ENCODE data around the gene OR10G3. TPM values are rescaled to one million over a fixed set of nuclear protein-coding genes. Genes with fewer than 3 reads are reported as not detected.
"Not testable (repeated sequence)": the region's sequence is repeated elsewhere in the genome, so short reads cannot be mapped to it uniquely, and the experiment has no call there.

OR10G3 gene
- total RNA-seq: not detected

GRCh38 chr14:21579976-21580375 lies at the start of gene OR10G3:
TSS of gene OR10G3 (minus strand) at chr14:21580076. CDS start at chr14:21570744, 9,332 bp downstream.
- 91% methylated on average over 2 of the region's 2 CpGs for WGBS
- H3K27me3 ChIP-seq: peaks cover 5% of the 10 kb centered on the region
- no peak for DNase-seq (ENCODE audit: low spot score in 2 of 2)
- no peaks in the 10 kb centered on the region for H3K4me1 ChIP-seq
- H3K4me3 ChIP-seq: no peak within 1 kb of the TSS
- no peaks in the 10 kb centered on the region for H3K9me3 ChIP-seq
- H3K36me3 ChIP-seq: no peaks in the 10 kb centered on the region
- TF ChIP-seq EP300 (IDR thresholded peaks at IDR 0.05): no peak
- no peak for TF ChIP-seq POLR2A (IDR thresholded peaks at IDR 0.05)
- TF ChIP-seq CTCF (IDR thresholded peaks at IDR 0.05): no peak
- TF ChIP-seq POLR2AphosphoS5 (IDR thresholded peaks at IDR 0.05): no peak
- H3K27ac ChIP-seq: no peak within 1 kb of the TSS

- Histone ChIP-seq H3K4me3 (no peak overlapping the region), H3K36me3 (no peaks in the 10 kb centered on the region)
- WGBS: 56% methylated on average over 3 of the region's 3 CpGs
Measured at GRCh38 chr14:21626491-21627230, 46.8 kb upstream of the OR10G3 start.

GRCh38 chr14:21617614-21618013 lies 37.7 kb upstream of the OR10G3 start:
- no peak for DNase-seq (ENCODE audit: low spot score in 2 of 2)
- Histone ChIP-seq H3K9me3 (no peaks in the 10 kb centered on the region), H3K36me3 (no peaks in the 10 kb centered on the region), H3K27me3 (peaks cover 6% of the 10 kb centered on the region), H3K4me3 (no peak overlapping the region), H3K27ac (no peak overlapping the region), H3K4me1 (no peaks in the 10 kb centered on the region)
- WGBS: 72% methylated on average over 8 of the region's 8 CpGs
- TF ChIP-seq CTCF (IDR thresholded peaks at IDR 0.05) (no peak), POLR2A (IDR thresholded peaks at IDR 0.05) (no peak), POLR2AphosphoS5 (IDR thresholded peaks at IDR 0.05) (no peak), EP300 (IDR thresholded peaks at IDR 0.05) (no peak)

More at GRCh38 chr14:21626491-21627230, 46.8 kb upstream of the OR10G3 start:
- Histone ChIP-seq H3K9me3 (no peaks in the 10 kb centered on the region), H3K27ac (no peak overlapping the region), H3K4me1 (no peaks in the 10 kb centered on the region), H3K27me3 (no peaks in the 10 kb centered on the region)
- no peak for TF ChIP-seq CTCF (IDR thresholded peaks at IDR 0.05)
- no peak for TF ChIP-seq POLR2AphosphoS5 (IDR thresholded peaks at IDR 0.05)
- TF ChIP-seq POLR2A (IDR thresholded peaks at IDR 0.05): no peak
- TF ChIP-seq EP300 (IDR thresholded peaks at IDR 0.05): no peak
- no peak for DNase-seq (ENCODE audit: low spot score in 2 of 2)

- no peak overlapping the region for H3K27ac ChIP-seq
- H3K36me3 ChIP-seq: no peaks in the 10 kb centered on the region
- TF ChIP-seq POLR2AphosphoS5 (IDR thresholded peaks at IDR 0.05) (no peak), EP300 (IDR thresholded peaks at IDR 0.05) (no peak), POLR2A (IDR thresholded peaks at IDR 0.05) (no peak), CTCF (IDR thresholded peaks at IDR 0.05) (no peak)
- no peak for DNase-seq (ENCODE audit: low spot score in 2 of 2)
- WGBS: 17% methylated on average over 1 of the region's 1 CpG
- H3K4me3 ChIP-seq: no peak overlapping the region
- H3K27me3 ChIP-seq: peaks cover 3% of the 10 kb centered on the region
- no peaks in the 10 kb centered on the region for H3K4me1 ChIP-seq
- H3K9me3 ChIP-seq: no peaks in the 10 kb centered on the region
Measured at GRCh38 chr14:21614240-21614639, 34.4 kb upstream of the OR10G3 start.

GRCh38 chr14:21612324-21612723 lies 32.4 kb upstream of the OR10G3 start:
- no peaks in the 10 kb centered on the region for H3K36me3 ChIP-seq
- TF ChIP-seq POLR2AphosphoS5 (IDR thresholded peaks at IDR 0.05) (no peak), POLR2A (IDR thresholded peaks at IDR 0.05) (no peak), EP300 (IDR thresholded peaks at IDR 0.05) (no peak), CTCF (IDR thresholded peaks at IDR 0.05) (no peak)

GRCh38 chr14:21602181-21602580 lies 22.3 kb upstream of the OR10G3 start:
- not testable (repeated sequence) for H3K4me3 ChIP-seq; H3K36me3 ChIP-seq; H3K4me1 ChIP-seq; H3K27me3 ChIP-seq; H3K9me3 ChIP-seq; DNase-seq (ENCODE audit: low spot score in 2 of 2); H3K27ac ChIP-seq
- WGBS: 74% methylated on average over 3 of the region's 8 CpGs

More at GRCh38 chr14:21612324-21612723, 32.4 kb upstream of the OR10G3 start:
- no peaks in the 10 kb centered on the region for H3K4me1 ChIP-seq
- H3K27ac ChIP-seq: no peak overlapping the region
- no peak for DNase-seq (ENCODE audit: low spot score in 2 of 2)
- H3K4me3 ChIP-seq: no peak overlapping the region
- no peaks in the 10 kb centered on the region for H3K27me3 ChIP-seq
- no peaks in the 10 kb centered on the region for H3K9me3 ChIP-seq
- WGBS: 86% methylated on average over 6 of the region's 6 CpGs

Measured in suprapubic skin (tissue), 4 donors.